ENCODE data around the gene RFX2.
"Not testable (repeated sequence)": the region's sequence is repeated elsewhere in the genome, so short reads cannot be mapped to it uniquely, and the experiment has no call there.

The RFX2 gene

GRCh38 chr19:6007866-6008265 lies 102.4 kb downstream of the RFX2 start:
- no peak for DNase-seq

GRCh38 chr19:6006896-6007295 lies 103.4 kb downstream of the RFX2 start:
- no peak for DNase-seq

- not testable (repeated sequence) for DNase-seq
Observed at GRCh38 chr19:6006070-6006446, 104.2 kb downstream of the RFX2 start.

- no peak for DNase-seq
Observed at GRCh38 chr19:6005321-6006069, 104.8 kb downstream of the RFX2 start.

- DNase-seq = no peak
Observed at GRCh38 chr19:6003976-6004375, 106.3 kb downstream of the RFX2 start.

- no peak for DNase-seq
Observed at GRCh38 chr19:6002591-6002990, 107.7 kb downstream of the RFX2 start.

- no peak for DNase-seq
Observed at GRCh38 chr19:6000228-6000847, 110.0 kb downstream of the RFX2 start.

- DNase-seq = no peak
Observed at GRCh38 chr19:5999693-6000092, 110.6 kb downstream of the RFX2 start.

GRCh38 chr19:5997371-5997770 lies 112.9 kb downstream of the RFX2 start:
- DNase-seq = no peak

- no peak for DNase-seq
Observed at GRCh38 chr19:5996623-5997320, 113.5 kb downstream of the RFX2 start.

GRCh38 chr19:5996102-5996501 lies 114.2 kb downstream of the RFX2 start:
- no peak for DNase-seq

- DNase-seq = no peak
Observed at GRCh38 chr19:5995606-5996005, 114.7 kb downstream of the RFX2 start.

GRCh38 chr19:5994405-5995165 lies 115.7 kb downstream of the RFX2 start:
- no peak for DNase-seq

GRCh38 chr19:5993648-5994358 lies 116.5 kb downstream of the RFX2 start:
- no peak for DNase-seq

GRCh38 chr19:5993201-5993600 lies 117.1 kb downstream of the RFX2 start:
- DNase-seq = no peak

- DNase-seq = no peak
Observed at GRCh38 chr19:5992756-5993155, 117.5 kb downstream of the RFX2 start.

- DNase-seq = no peak
Observed at GRCh38 chr19:5991244-5991838, 119.0 kb downstream of the RFX2 start.

GRCh38 chr19:5990289-5990797 lies 120.0 kb downstream of the RFX2 start:
- no peak for DNase-seq

GRCh38 chr19:5989388-5990074 lies 120.8 kb downstream of the RFX2 start:
- no peak for DNase-seq

- no peak for DNase-seq
Observed at GRCh38 chr19:5988517-5989387, 121.5 kb downstream of the RFX2 start.
